Nephron progenitor cell (in vitro differentiated cells): Measurements from ENCODE around the gene RETREG1.

Source experiments
- DNase-seq: peaks from one replicate; pipeline ENCODE4 v3.0.0; 2021
- H3K27ac Mint-ChIP-seq: 2 replicates; pipeline ENCODE4 v1.8.0; 2021; ENCODE audit warnings: mild to moderate bottlenecking, moderate library complexity, mixed read lengths
- H3K27me3 Mint-ChIP-seq: 2 replicates; pipeline ENCODE4 v1.8.0; 2021; ENCODE audit warnings: mild to moderate bottlenecking, low read depth, mixed read lengths; ENCODE audit not compliant: poor library complexity
- H3K36me3 Mint-ChIP-seq: 2 replicates; pipeline ENCODE4 v1.8.0; 2021; ENCODE audit warnings: low read depth, mixed read lengths
- H3K4me1 Mint-ChIP-seq: 2 replicates; pipeline ENCODE4 v1.8.0; 2021; ENCODE audit warnings: mixed read lengths
- H3K4me3 Mint-ChIP-seq: 2 replicates; pipeline ENCODE4 v1.8.0; 2021; ENCODE audit warnings: mild to moderate bottlenecking, moderate library complexity, mixed read lengths
- H3K9me3 Mint-ChIP-seq: 2 replicates; pipeline ENCODE4 v1.8.0; 2021; ENCODE audit warnings: mild to moderate bottlenecking, moderate library complexity, mixed read lengths
- TF ChIP-seq, protein P1 (sequence below): fragments of 200-600 bp; sonication (generic); IDR thresholded peaks from 2 replicates; pipeline ENCODE4 v1.5.0; 2021; ENCODE audit warnings: antibody characterized with exemption

The RETREG1 gene

GRCh38 chr5:16565118-16565517 lies 51.7 kb downstream of the RETREG1 start:
- H3K27me3 Mint-ChIP-seq = peaks cover 10% of the 10 kb centered on the region
- H3K4me3 Mint-ChIP-seq = no peak overlapping the region
- TF ChIP-seq, protein P1, sequence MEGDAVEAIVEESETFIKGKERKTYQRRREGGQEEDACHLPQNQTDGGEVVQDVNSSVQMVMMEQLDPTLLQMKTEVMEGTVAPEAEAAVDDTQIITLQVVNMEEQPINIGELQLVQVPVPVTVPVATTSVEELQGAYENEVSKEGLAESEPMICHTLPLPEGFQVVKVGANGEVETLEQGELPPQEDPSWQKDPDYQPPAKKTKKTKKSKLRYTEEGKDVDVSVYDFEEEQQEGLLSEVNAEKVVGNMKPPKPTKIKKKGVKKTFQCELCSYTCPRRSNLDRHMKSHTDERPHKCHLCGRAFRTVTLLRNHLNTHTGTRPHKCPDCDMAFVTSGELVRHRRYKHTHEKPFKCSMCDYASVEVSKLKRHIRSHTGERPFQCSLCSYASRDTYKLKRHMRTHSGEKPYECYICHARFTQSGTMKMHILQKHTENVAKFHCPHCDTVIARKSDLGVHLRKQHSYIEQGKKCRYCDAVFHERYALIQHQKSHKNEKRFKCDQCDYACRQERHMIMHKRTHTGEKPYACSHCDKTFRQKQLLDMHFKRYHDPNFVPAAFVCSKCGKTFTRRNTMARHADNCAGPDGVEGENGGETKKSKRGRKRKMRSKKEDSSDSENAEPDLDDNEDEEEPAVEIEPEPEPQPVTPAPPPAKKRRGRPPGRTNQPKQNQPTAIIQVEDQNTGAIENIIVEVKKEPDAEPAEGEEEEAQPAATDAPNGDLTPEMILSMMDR = no peak
- H3K9me3 Mint-ChIP-seq = peaks cover 4% of the 10 kb centered on the region
- H3K36me3 Mint-ChIP-seq = peaks cover 5% of the 10 kb centered on the region
- DNase-seq = no peak
- H3K27ac Mint-ChIP-seq = peak overlapping the region; percentile 55
- peaks cover 15% of the 10 kb centered on the region for H3K4me1 Mint-ChIP-seq

DNA sequence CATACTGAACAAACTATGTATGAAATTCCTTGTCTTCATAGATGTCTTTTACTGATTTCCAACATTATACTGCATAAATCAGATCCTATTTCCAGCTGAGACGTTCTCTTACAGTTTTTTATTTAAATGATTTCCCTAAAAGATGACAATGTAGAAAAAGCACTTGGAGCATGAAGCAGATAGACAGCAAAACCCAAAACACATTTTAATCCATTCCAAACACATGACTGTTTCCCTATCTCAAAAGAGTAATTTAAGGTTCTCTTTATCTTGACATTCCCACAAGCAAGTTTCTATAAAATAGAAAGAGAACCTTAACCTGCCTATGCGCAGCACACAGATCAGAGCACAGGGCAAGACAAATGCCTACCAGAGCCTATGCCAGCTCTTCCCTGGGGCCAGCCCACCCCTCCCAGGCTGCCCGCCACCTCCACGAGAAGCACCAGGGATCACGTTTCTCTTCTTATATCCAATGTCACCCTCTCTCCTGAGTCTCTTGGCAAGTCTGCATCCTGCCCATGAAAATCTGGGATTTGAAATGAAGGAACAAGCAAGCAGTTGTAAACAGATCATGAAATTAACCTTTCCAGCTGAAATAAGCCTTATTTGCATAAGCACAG lies 52.4 kb downstream of the RETREG1 start:
- peaks cover under 1% of the 10 kb centered on the region for H3K36me3 Mint-ChIP-seq
- no peak for DNase-seq
- H3K27me3 Mint-ChIP-seq = peaks cover 10% of the 10 kb centered on the region
- TF ChIP-seq, protein P1 = no peak
- no peak overlapping the region for H3K27ac Mint-ChIP-seq
- peaks cover 15% of the 10 kb centered on the region for H3K4me1 Mint-ChIP-seq
- no peak overlapping the region for H3K4me3 Mint-ChIP-seq
- no peaks in the 10 kb centered on the region for H3K9me3 Mint-ChIP-seq

DNA sequence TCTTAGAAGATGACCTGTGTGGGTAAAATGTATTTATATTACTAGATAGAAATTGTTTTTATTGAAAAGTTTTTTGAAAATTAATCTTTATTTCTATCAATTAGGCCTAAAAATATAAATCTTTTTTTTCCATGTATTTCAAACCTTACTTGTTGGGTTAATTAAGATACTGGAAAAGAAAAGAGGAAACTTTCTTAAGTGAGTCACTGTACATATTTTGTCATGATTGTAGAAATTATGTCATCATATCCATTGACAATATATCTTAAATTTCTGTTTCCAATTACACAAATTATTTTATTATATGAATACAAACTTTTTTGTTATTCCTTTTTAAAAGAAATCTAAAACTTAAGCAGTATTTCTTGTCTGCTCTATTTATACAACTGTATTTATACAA lies 53.1 kb downstream of the RETREG1 start:
- H3K9me3 Mint-ChIP-seq = no peaks in the 10 kb centered on the region
- H3K27ac Mint-ChIP-seq = no peak overlapping the region
- H3K27me3 Mint-ChIP-seq = peaks cover 10% of the 10 kb centered on the region

DNA sequence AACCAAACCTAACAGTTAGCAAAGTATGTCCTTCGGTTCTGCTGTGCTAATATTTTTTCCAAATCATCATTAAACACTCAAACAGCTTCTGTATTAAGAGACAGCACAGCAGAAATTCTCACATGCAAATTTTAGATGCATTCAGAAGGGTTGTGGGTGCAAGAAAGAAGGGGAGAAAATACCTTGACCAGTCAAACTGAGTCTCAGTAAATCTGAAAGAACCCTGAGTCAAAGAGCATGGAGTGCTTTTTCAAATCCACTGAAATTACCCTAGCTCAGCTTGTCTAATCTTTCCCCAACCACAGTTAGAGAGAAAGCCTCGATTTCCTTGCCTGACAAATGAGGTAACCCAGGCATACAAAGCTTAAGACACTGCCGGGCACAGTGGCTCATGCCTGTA lies 55.1 kb downstream of the RETREG1 start:
- TF ChIP-seq, protein P1 = no peak
- no peak overlapping the region for H3K4me3 Mint-ChIP-seq
- no peak for DNase-seq
- H3K4me1 Mint-ChIP-seq = peaks cover 20% of the 10 kb centered on the region
- no peaks in the 10 kb centered on the region for H3K36me3 Mint-ChIP-seq
- H3K27ac Mint-ChIP-seq = no peak overlapping the region
- H3K27me3 Mint-ChIP-seq = peaks cover 4% of the 10 kb centered on the region
- H3K9me3 Mint-ChIP-seq = no peaks in the 10 kb centered on the region

More for the DNA sequence above, 53.1 kb downstream of the RETREG1 start:
- H3K4me1 Mint-ChIP-seq = peaks cover 15% of the 10 kb centered on the region
- TF ChIP-seq, protein P1 = no peak
- no peak for DNase-seq
- H3K36me3 Mint-ChIP-seq = no peaks in the 10 kb centered on the region
- H3K4me3 Mint-ChIP-seq = no peak overlapping the region

GRCh38 chr5:16559702-16560101 lies 57.1 kb downstream of the RETREG1 start:
- Mint-ChIP-seq H3K27ac (no peak overlapping the region), H3K9me3 (no peaks in the 10 kb centered on the region), H3K27me3 (no peaks in the 10 kb centered on the region), H3K4me1 (peaks cover 13% of the 10 kb centered on the region), H3K36me3 (no peaks in the 10 kb centered on the region), H3K4me3 (no peak overlapping the region)
- no peak for DNase-seq
- TF ChIP-seq, protein P1 = no peak

DNA sequence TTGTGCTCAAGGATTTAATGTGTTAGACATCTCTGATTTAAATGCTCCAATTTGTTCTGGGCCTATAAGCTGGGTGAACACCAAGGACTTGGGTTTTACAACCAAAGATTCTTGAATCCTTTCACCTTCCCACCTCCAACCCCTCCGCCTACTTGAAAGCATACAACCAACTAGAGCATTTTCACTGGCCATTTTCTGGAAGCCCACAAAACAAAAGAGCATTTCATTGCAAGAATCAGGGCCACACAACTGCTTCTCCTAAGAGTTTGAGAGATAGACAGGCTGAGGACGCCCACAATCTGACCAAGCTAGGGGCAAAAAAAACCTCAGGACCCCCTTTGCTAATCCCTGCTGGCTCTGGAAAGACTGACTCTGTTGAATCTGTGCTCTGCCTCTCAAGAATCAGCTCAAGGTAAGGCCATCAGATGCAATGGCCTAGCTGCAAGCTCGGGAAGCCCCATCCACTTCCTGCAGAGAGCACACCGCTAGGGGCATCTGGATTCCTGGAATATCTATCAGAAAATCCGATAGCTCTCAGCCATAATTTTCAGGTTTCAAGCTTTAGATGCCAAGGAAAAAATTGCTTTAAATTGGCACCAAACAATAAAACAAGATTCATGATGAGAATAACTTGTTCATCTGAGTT lies 57.7 kb downstream of the RETREG1 start:
- peaks cover 7% of the 10 kb centered on the region for H3K4me1 Mint-ChIP-seq
- H3K4me3 Mint-ChIP-seq = no peak overlapping the region
- no peaks in the 10 kb centered on the region for H3K36me3 Mint-ChIP-seq
- TF ChIP-seq, protein P1 = no peak
- H3K27me3 Mint-ChIP-seq = no peaks in the 10 kb centered on the region
- H3K9me3 Mint-ChIP-seq = no peaks in the 10 kb centered on the region
- no peak overlapping the region for H3K27ac Mint-ChIP-seq
- no peak for DNase-seq
